GM23338 (cell line): Measurements from ENCODE around the gene C2orf78. TPM values are rescaled to one million over a fixed set of nuclear protein-coding genes. Genes with fewer than 3 reads are reported as not detected.

ENCODE experiments used
- ATAC-seq: fragments of 200-7000 bp; cut with Tn5 transposase; 3 replicates; pipeline ENCODE4 v1.9.1; 2020
- DNase-seq: peaks from one replicate; pipeline ENCODE4 v3.0.0-alpha.2; 2015; ENCODE audit warnings: low spot score
- H2AFZ ChIP-seq: fragments of 200-600 bp; sonication (generic); 2 replicates; pipeline ENCODE4 v1.8.0; 2016; ENCODE audit warnings: antibody characterized with exemption, mild to moderate bottlenecking, moderate library complexity
- H3F3A ChIP-seq: fragments of 200-600 bp; sonication (generic); replicated peaks from 2 replicates; pipeline ENCODE4 v1.8.0; 2017; ENCODE audit warnings: antibody characterized with exemption, mixed run types, low read depth
- H3K27ac ChIP-seq: fragments of 200-600 bp; sonication (generic); 2 replicates; pipeline ENCODE4 v1.6.1; 2016; ENCODE audit warnings: low read depth
- H3K27me3 ChIP-seq: fragments of 200-600 bp; sonication (generic); 2 replicates; pipeline ENCODE4 v1.8.0; 2016; ENCODE audit warnings: mild to moderate bottlenecking, mixed run types, moderate library complexity; ENCODE audit not compliant: insufficient read depth
- H3K36me3 ChIP-seq: fragments of 200-600 bp; sonication (generic); 2 replicates; pipeline ENCODE4 v1.8.0; 2016; ENCODE audit warnings: mild to moderate bottlenecking; ENCODE audit not compliant: insufficient read depth
- H3K4me1 ChIP-seq: fragments of 200-600 bp; sonication (generic); 2 replicates; pipeline ENCODE4 v1.8.0; 2016; ENCODE audit warnings: mild to moderate bottlenecking, moderate library complexity; ENCODE audit not compliant: insufficient read depth
- H3K4me2 ChIP-seq: fragments of 200-600 bp; sonication (generic); 2 replicates; pipeline ENCODE4 v1.7.1; 2017; ENCODE audit warnings: mixed run types
- H3K4me3 ChIP-seq: fragments of 200-600 bp; sonication (generic); 2 replicates; pipeline ENCODE4 v1.6.1; 2016; ENCODE audit warnings: mixed run types
- H3K79me2 ChIP-seq: fragments of 200-600 bp; sonication (generic); replicated peaks from 2 replicates; pipeline ENCODE4 v1.8.0; 2017; ENCODE audit warnings: mild to moderate bottlenecking; ENCODE audit not compliant: insufficient read depth
- H3K9me2 ChIP-seq: fragments of 200-600 bp; sonication (generic); 2 replicates; pipeline ENCODE4 v1.8.0; 2017; ENCODE audit not compliant: insufficient read depth
- H4K20me1 ChIP-seq: fragments of 200-600 bp; sonication (generic); replicated peaks from 2 replicates; pipeline ENCODE4 v1.8.0; 2017; ENCODE audit warnings: mild to moderate bottlenecking; ENCODE audit not compliant: insufficient read depth
- H3K27ac Mint-ChIP-seq: 2 replicates; pipeline ENCODE4 v1.8.0; 2020; ENCODE audit warnings: inconsistent platforms, mild to moderate bottlenecking, moderate library complexity, mixed read lengths
- H3K27me3 Mint-ChIP-seq: 3 replicates; pipeline ENCODE4 v1.8.0; 2022; ENCODE audit warnings: low read depth, mild to moderate bottlenecking, moderate library complexity, mixed read lengths, inconsistent platforms; ENCODE audit not compliant: insufficient read depth, poor library complexity
- H3K36me3 Mint-ChIP-seq: 3 replicates; pipeline ENCODE4 v1.8.0; 2021; ENCODE audit warnings: low read depth, mild to moderate bottlenecking, inconsistent platforms, moderate library complexity, mixed read lengths
- H3K4me1 Mint-ChIP-seq: 3 replicates; pipeline ENCODE4 v1.8.0; 2020; ENCODE audit warnings: mild to moderate bottlenecking, inconsistent platforms, mixed read lengths
- H3K4me3 Mint-ChIP-seq: 3 replicates; pipeline ENCODE4 v1.8.0; 2021; ENCODE audit warnings: moderate library complexity, mild to moderate bottlenecking, inconsistent platforms, mixed read lengths
- H3K9me3 Mint-ChIP-seq: 3 replicates; pipeline ENCODE4 v1.8.0; 2020; ENCODE audit warnings: moderate library complexity, mild to moderate bottlenecking, inconsistent platforms, mixed read lengths
- CTCF ChIP-seq, 2 experiments: fragments of 200-600 bp in 1 of 2; sonication (generic) in 1 of 2; conservative IDR thresholded peaks; 2 replicates each; pipeline versions ENCODE4 v1.5.1 to v1.6.1; 2016 to 2017; ENCODE audit warnings: antibody characterized with exemption in 2 of 2, low read depth in 2 of 2, mild to moderate bottlenecking in 2 of 2, moderate library complexity in 1 of 2
- ZNF331 ChIP-seq: fragments of 250-450 bp; sonication (Bioruptor Pico); IDR thresholded peaks from 2 replicates; pipeline ENCODE4 v1.5.0; 2020; ENCODE audit warnings: low read depth, mild to moderate bottlenecking, moderate library complexity
- ZNF462 ChIP-seq: fragments of 250-450 bp; sonication (Bioruptor Pico); IDR thresholded peaks from 2 replicates; pipeline ENCODE4 v1.5.0; 2020; ENCODE audit warnings: mild to moderate bottlenecking, moderate library complexity
- polyA plus RNA-seq: library from polyadenylated mRNA; unstranded; fragments of >200 nt; fragmentation: Nextera tagmentation; extraction: Ambion mirVana; gene quantifications from 2 replicates; pipeline ENCODE4 v1.2.1, GENCODE V29; 2016
- total RNA-seq: library from RNA; depleted of rRNA; stranded (reverse); fragments of >200 nt; shearing (Covaris generic); gene quantifications from 2 replicates; pipeline ENCODE4 v1.2.3, GENCODE V29; 2014
- TF ChIP-seq, protein P1 (sequence below): IDR thresholded peaks from 2 replicates; pipeline ENCODE4 v1.6.1; 2016; ENCODE audit warnings: antibody characterized with exemption

Gene C2orf78
- total and polyA plus RNA-seq, 2 experiments from 2014 or later = 0.14 to 0.18 TPM

DNA sequence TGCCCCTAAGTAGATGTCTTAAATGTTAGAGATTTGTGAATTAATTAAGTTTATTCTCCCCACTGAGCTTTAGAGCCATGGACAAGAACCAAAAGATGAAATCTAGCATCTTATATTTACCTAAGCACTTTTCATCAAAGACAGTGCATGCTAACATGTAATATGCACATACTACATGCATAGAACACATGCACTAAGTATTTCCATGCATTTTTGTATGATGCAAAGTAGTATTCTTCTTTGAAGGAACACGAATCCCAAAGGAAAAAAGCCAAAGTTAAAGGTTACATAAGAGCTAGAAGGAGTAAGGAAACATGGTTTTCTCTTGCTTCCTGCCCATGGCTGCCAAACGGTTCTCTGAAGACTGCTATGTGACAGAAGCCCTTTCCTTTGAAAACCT is 60.1 kb downstream of the C2orf78 start:
- no peaks in the 10 kb centered on the region for H3K27me3 ChIP-seq
- no peak overlapping the region for H3K4me2 ChIP-seq
- no peak for ATAC-seq

More for the DNA sequence above, 60.1 kb downstream of the C2orf78 start:
- TF ChIP-seq, protein P1, sequence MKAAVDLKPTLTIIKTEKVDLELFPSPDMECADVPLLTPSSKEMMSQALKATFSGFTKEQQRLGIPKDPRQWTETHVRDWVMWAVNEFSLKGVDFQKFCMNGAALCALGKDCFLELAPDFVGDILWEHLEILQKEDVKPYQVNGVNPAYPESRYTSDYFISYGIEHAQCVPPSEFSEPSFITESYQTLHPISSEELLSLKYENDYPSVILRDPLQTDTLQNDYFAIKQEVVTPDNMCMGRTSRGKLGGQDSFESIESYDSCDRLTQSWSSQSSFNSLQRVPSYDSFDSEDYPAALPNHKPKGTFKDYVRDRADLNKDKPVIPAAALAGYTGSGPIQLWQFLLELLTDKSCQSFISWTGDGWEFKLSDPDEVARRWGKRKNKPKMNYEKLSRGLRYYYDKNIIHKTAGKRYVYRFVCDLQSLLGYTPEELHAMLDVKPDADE = no peak
- TF ChIP-seq ZNF462 (CRISPR knock-in tag) (no peak), CTCF (conservative IDR thresholded peaks at IDR 0.05; ENCODE audit: low read depth in 2 of 2) (no peak), ZNF331 (CRISPR knock-in tag) (no peak)
- Mint-ChIP-seq H3K4me1 (no peaks in the 10 kb centered on the region), H3K27ac (no peak overlapping the region), H3K27me3 (no peaks in the 10 kb centered on the region), H3K9me3 (no peaks in the 10 kb centered on the region), H3K4me3 (no peak overlapping the region), H3K36me3 (peaks cover 42% of the 10 kb centered on the region)
- Histone ChIP-seq H3K4me3 (no peak overlapping the region), H2AFZ (no peak overlapping the region), H3K79me2 (peaks cover 16% of the 10 kb centered on the region), H3F3A (0 out of 2 replicates have a peak, but pooled peaks cover 2% of the 10 kb centered on the region), H3K9me2 (no peaks in the 10 kb centered on the region), H3K4me1 (no peaks in the 10 kb centered on the region), H3K27ac (no peak overlapping the region), H4K20me1 (peaks cover 18% of the 10 kb centered on the region; the same call in 1 of the 2 replicates), H3K36me3 (peaks cover 30% of the 10 kb centered on the region)
- no peak for DNase-seq
